Transverse colon (tissue), 4 donors: ENCODE measurements around the gene SIK3.
"Not testable (repeated sequence)": the region's sequence is repeated elsewhere in the genome, so short reads cannot be mapped to it uniquely, and the experiment has no call there.

Experiments
- EP300 ChIP-seq: sonication (generic); formaldehyde crosslinking; IDR thresholded peaks from one replicate; pipeline ENCODE4 v1.6.1; 2017; ENCODE audit warnings: antibody characterized with exemption, low read depth
- POLR2A ChIP-seq: fragments of 450-650 bp; IDR thresholded peaks from one replicate; pipeline ENCODE4 v1.6.1; 2016; ENCODE audit warnings: antibody characterized with exemption, mild to moderate bottlenecking, moderate library complexity
- POLR2AphosphoS5 ChIP-seq, 3 donors: sonication (generic); formaldehyde crosslinking; IDR thresholded peaks; one replicate each; pipeline ENCODE4 v1.6.1; 2016; ENCODE audit warnings: antibody characterized with exemption in 3 of 3
- TF ChIP-seq, protein P1 (sequence below), 5 experiments: fragments of 200-600 bp in 3 of 5; fragments of 450-650 bp in 2 of 5; sonication (generic) in 3 of 5; IDR thresholded peaks; 1 replicate in 2 of 5; 2 replicates in 3 of 5; pipeline ENCODE4 v1.5.1; 2016 to 2017; ENCODE audit warnings: antibody characterized with exemption in 5 of 5, inconsistent platforms in 3 of 5, mild to moderate bottlenecking in 2 of 5, moderate library complexity in 1 of 5

DNA sequence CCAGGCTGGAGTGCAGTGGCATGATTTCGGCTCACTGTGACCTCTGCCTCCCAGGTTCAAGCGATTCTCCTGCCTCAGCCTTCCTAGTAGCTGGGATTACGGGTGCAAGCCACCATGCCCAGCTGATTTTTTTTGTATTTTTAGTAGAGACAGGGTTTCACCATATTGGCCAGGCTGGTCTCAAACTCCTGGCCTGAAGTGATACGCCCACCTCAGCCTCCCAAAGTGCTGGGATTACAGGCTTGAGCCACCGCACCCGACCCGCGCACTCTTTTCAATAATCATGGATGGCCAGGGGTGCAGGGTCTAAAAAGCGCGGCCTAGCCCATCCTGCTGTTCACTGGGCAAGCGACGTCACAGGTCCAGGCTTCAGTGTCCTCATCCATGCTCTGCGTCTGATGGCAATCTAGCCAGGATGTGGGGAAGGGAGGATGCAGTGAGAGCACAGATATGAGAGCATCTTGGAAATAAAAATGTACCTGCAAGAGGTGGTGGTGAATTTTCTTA, 263.6 kb downstream of the SIK3 start:
- TF ChIP-seq POLR2AphosphoS5 (IDR thresholded peaks at IDR 0.05); POLR2A; EP300: not testable (repeated sequence)
- TF ChIP-seq, protein P1, sequence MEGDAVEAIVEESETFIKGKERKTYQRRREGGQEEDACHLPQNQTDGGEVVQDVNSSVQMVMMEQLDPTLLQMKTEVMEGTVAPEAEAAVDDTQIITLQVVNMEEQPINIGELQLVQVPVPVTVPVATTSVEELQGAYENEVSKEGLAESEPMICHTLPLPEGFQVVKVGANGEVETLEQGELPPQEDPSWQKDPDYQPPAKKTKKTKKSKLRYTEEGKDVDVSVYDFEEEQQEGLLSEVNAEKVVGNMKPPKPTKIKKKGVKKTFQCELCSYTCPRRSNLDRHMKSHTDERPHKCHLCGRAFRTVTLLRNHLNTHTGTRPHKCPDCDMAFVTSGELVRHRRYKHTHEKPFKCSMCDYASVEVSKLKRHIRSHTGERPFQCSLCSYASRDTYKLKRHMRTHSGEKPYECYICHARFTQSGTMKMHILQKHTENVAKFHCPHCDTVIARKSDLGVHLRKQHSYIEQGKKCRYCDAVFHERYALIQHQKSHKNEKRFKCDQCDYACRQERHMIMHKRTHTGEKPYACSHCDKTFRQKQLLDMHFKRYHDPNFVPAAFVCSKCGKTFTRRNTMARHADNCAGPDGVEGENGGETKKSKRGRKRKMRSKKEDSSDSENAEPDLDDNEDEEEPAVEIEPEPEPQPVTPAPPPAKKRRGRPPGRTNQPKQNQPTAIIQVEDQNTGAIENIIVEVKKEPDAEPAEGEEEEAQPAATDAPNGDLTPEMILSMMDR (IDR thresholded peaks at IDR 0.05), result not testable (repeated sequence)
